AG09319 (cell line): Measurements from ENCODE around the gene DDX5.

Experiments
- DNase-seq: peaks from one replicate; pipeline ENCODE4 v3.0.0-alpha.2; 2010; ENCODE audit warnings: low read depth; ENCODE audit errors: extremely low read depth
- TF ChIP-seq, protein P1 (sequence below): IDR thresholded peaks from 2 replicates; pipeline ENCODE4 v1.5.1; 2011; ENCODE audit warnings: low read depth, mild to moderate bottlenecking, inconsistent platforms, low read length, moderate library complexity

The DDX5 gene

DNA sequence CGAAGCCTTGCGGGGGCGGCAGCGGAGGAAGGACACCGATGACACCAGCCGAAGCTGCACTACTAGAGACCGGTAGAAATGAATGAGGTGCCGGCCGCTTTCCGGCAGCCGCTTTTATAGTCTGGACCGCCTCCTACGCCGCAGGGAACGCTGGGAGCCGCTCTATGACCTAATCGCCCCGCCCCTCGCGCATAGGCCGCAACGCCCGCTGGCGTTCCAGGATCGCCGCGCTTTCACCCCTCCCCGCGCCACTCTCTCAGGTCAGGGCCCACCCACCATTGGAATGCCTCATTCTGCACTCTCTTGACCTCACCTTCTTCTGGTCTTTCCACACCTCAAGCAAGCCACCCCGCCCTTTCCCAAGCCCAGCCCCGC is at the start of gene DDX5:
TSS of gene DDX5 (minus strand) at position 89 of the 375 bp plus-strand sequence. CDS start 170 bp downstream, outside the sequence.
- TF ChIP-seq, protein P1, sequence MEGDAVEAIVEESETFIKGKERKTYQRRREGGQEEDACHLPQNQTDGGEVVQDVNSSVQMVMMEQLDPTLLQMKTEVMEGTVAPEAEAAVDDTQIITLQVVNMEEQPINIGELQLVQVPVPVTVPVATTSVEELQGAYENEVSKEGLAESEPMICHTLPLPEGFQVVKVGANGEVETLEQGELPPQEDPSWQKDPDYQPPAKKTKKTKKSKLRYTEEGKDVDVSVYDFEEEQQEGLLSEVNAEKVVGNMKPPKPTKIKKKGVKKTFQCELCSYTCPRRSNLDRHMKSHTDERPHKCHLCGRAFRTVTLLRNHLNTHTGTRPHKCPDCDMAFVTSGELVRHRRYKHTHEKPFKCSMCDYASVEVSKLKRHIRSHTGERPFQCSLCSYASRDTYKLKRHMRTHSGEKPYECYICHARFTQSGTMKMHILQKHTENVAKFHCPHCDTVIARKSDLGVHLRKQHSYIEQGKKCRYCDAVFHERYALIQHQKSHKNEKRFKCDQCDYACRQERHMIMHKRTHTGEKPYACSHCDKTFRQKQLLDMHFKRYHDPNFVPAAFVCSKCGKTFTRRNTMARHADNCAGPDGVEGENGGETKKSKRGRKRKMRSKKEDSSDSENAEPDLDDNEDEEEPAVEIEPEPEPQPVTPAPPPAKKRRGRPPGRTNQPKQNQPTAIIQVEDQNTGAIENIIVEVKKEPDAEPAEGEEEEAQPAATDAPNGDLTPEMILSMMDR, result no peak
- DNase-seq, result peak; percentile 94

DNA sequence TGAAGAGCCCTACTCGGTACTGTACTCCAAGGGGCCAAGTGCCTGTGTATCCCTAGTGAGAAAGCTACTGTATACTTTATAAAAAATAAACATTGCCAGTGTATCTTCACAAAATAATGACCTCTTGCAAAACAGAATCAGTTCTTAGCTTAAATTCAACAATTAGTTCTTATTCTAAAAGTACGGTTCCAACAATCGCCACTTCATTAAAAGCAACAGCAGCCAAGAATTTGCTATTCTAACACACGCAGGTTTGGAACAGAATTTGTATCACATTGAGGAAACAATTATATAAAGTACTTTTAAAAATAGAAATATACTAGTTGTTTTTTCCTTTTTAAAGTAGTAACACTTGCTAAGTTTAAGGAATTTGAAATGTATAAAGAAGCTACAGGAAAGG is 49.2 kb upstream of the DDX5 start:
- no peak for DNase-seq
- TF ChIP-seq, protein P1, result no peak

DNA sequence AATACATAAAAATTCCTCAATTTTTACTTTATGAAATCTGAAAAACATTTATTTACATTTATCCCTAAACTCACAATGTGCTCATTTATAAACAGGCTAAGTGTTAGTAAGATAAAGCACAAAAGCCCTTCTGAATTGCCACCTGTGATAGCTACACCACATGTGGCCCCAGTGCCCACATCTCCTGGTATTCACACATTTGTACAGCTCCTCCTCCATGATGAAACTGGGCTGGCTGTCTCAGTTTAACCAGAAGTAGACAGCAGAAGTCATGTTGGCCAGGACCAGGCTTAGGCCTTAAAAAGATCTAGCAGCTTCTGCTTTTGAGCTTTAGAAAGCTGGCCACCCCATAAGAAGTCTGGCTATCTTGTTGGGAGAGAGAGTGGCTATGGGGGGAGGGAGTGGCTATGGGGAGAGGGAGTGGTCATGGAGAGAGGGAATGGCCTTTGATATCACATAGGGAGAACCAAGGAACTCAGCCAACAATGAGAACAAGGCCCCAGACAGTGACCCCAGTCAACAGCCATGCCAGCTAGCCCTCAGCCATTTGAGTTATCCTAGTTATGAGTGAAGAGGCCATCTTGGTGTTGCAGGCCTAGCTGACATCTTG is 48.0 kb upstream of the DDX5 start:
- TF ChIP-seq, protein P1, result no peak
- no peak for DNase-seq

DNA sequence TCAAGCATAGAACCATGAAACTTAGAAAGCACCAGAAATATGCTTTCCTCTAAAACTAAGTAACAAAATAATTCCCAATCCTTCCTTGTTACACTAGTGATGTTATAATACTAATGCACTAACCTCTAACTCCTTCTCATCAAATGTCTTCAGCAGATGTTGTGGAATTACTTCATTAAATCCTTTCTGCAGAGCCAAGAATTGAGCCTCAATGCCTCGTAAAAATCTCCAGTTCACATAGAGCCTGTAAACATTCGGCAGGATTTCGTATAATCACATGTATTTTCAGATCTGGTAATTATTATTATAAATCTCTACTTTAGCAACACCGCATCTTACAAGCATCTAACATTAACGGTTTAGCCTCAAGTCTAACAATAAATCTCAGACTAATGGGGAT is 45.4 kb upstream of the DDX5 start:
- TF ChIP-seq, protein P1, result no peak
- no peak for DNase-seq

DNA sequence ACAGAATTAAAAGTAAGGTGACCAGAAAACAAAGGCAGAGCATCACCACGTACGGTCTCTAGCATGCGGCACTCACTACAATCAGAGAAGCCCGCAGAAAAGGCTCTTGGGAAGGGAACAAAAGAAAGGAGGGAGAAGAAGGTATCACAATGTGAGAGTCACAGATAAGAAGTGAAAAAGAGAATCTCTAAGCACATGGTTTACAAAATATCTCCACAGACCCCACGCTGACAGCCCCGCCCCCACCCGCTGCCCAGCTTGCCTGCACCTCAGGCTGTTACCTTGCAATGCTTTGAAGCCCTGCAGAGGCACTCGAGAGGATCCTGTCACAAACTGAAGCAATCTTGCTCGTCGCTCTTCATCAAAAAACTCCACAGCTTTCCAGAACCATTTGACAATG is 41.2 kb upstream of the DDX5 start:
- TF ChIP-seq, protein P1, result no peak
- DNase-seq, result no peak

DNA sequence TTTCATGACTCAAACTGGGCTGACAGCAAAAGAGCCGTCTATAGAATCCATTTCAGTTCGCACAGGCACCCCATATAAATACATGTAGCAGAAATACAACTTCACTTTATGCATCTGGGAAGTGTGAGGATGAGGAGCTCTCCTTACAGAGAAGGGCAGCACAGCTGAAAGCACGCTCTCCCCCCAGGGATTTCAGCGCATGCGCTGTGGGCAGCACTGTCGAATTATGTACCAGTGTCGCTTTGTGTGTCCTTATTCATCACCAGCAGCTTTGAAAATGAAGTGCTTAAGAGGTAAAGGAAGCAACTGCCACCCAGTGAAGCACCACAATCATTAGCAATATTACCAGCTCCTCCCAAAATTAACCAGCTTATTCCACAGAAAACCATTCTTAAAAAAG is 40.6 kb upstream of the DDX5 start:
- no peak for DNase-seq
- TF ChIP-seq, protein P1, result no peak

DNA sequence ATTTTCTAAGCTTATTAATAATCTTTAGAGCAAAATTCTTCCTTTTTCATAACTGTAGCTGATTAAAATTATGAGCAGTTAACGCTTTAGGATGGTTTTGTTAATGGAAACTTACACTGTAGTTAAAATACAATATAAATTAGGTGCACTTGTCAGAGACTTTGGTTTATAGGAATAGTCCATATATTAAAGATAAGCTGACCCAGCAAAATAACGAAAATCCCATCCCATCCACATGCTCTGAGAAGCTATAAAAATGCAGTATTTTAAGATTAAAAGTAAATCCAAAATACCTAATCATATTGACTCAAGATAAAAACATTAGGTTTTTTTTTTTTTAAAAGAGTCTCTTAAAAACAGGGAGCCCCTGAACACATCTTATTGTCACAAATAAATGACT is 38.7 kb upstream of the DDX5 start:
- TF ChIP-seq, protein P1, result no peak
- DNase-seq, result no peak
